WTC11 (cell line): ENCODE data around the gene SEMA4C. TPM values are rescaled to one million over a fixed set of nuclear protein-coding genes. Genes with fewer than 3 reads are reported as not detected.

Source experiments
- ATAC-seq: fragments of 200-7000 bp; cut with Tn5 transposase; 2 replicates; pipeline ENCODE4 v1.10.0; 2021; ENCODE audit warnings: mild to moderate bottlenecking, moderate library complexity
- CTCF ChIA-PET: fragments of 300-600 bp; sonication (Branson Sonifier 250); formaldehyde crosslinking; loops from one replicate; lab custom pipeline; 2021; ENCODE audit warnings: antibody characterized with exemption; lab: Charles Lee
- POLR2A ChIA-PET: fragments of 350-600 bp; sonication (Branson Sonifier 250); formaldehyde crosslinking; loops from one replicate; lab custom pipeline; 2021; ENCODE audit warnings: antibody characterized with exemption; lab: Charles Lee
- DNase-seq: peaks from one replicate; pipeline ENCODE4 v3.0.0; 2021; ENCODE audit warnings: low spot score
- H3K27ac Mint-ChIP-seq: 2 replicates; pipeline ENCODE4 v1.8.0; 2021; ENCODE audit warnings: mixed read lengths
- H3K27me3 Mint-ChIP-seq: 2 replicates; pipeline ENCODE4 v1.8.0; 2021; ENCODE audit warnings: low read depth, mild to moderate bottlenecking, moderate library complexity, mixed read lengths
- H3K36me3 Mint-ChIP-seq: 2 replicates; pipeline ENCODE4 v1.8.0; 2021; ENCODE audit warnings: mixed read lengths
- H3K4me1 Mint-ChIP-seq: 2 replicates; pipeline ENCODE4 v1.8.0; 2022; ENCODE audit warnings: mixed read lengths
- H3K4me3 Mint-ChIP-seq: 2 replicates; pipeline ENCODE4 v1.8.0; 2021; ENCODE audit warnings: mild to moderate bottlenecking, moderate library complexity, mixed read lengths
- H3K9me3 Mint-ChIP-seq: 2 replicates; pipeline ENCODE4 v1.8.0; 2021; ENCODE audit warnings: mixed read lengths
- ATF6 ChIP-seq: sonication (generic); formaldehyde crosslinking; IDR thresholded peaks from 2 replicates; pipeline ENCODE4 v1.8.1; 2023; ENCODE audit warnings: mild to moderate bottlenecking, missing genetic modification reagents
- CREB1 ChIP-seq: sonication (generic); formaldehyde crosslinking; IDR thresholded peaks from 2 replicates; pipeline ENCODE4 v1.8.0; 2023; ENCODE audit warnings: mild to moderate bottlenecking, missing genetic modification reagents
- CTCF ChIP-seq: fragments of 200-600 bp; IDR thresholded peaks from 2 replicates; pipeline ENCODE4 v1.8.0; 2022; ENCODE audit warnings: antibody characterized with exemption
- E2F4 ChIP-seq: sonication (generic); formaldehyde crosslinking; IDR thresholded peaks from 2 replicates; pipeline ENCODE4 v1.8.1; 2022; ENCODE audit warnings: low read depth, mild to moderate bottlenecking, moderate library complexity, missing genetic modification reagents, borderline replicate concordance
- E2F5 ChIP-seq: sonication (generic); formaldehyde crosslinking; IDR thresholded peaks from 2 replicates; pipeline ENCODE4 v1.8.1; 2022; ENCODE audit warnings: mild to moderate bottlenecking, moderate library complexity, missing genetic modification reagents
- EMX1 ChIP-seq: fragments of 250-450 bp; sonication (Bioruptor Pico); IDR thresholded peaks from 2 replicates; pipeline ENCODE4 v1.8.0; 2021; ENCODE audit warnings: mild to moderate bottlenecking
- FOXJ3 ChIP-seq: sonication (generic); formaldehyde crosslinking; IDR thresholded peaks from 2 replicates; pipeline ENCODE4 v1.9.0; 2021; ENCODE audit warnings: missing genetic modification reagents, mild to moderate bottlenecking, borderline replicate concordance
- FOXP1 ChIP-seq: sonication (generic); formaldehyde crosslinking; IDR thresholded peaks from 2 replicates; pipeline ENCODE4 v1.8.0; 2022; ENCODE audit warnings: missing genetic modification reagents, mild to moderate bottlenecking, moderate library complexity, borderline replicate concordance
- GTF2I ChIP-seq: fragments of 250-450 bp; sonication (Bioruptor Pico); conservative IDR thresholded peaks from 2 replicates; pipeline ENCODE4 v1.4.0; 2021; ENCODE audit warnings: mild to moderate bottlenecking
- IRF1 ChIP-seq: sonication (generic); formaldehyde crosslinking; IDR thresholded peaks from 2 replicates; pipeline ENCODE4 v1.8.0; 2023; ENCODE audit warnings: missing genetic modification reagents
- MAX ChIP-seq: sonication (generic); formaldehyde crosslinking; IDR thresholded peaks from 2 replicates; pipeline ENCODE4 v1.8.0; 2022; ENCODE audit warnings: mild to moderate bottlenecking, missing genetic modification reagents
- MXD4 ChIP-seq: fragments of 250-450 bp; sonication (Bioruptor Pico); IDR thresholded peaks from 2 replicates; pipeline ENCODE4 v1.8.0; 2021; ENCODE audit warnings: mild to moderate bottlenecking, moderate library complexity, borderline replicate concordance
- NFE2L1 ChIP-seq: sonication (generic); formaldehyde crosslinking; IDR thresholded peaks from 2 replicates; pipeline ENCODE4 v1.8.1; 2023; ENCODE audit warnings: missing genetic modification reagents
- NFYB ChIP-seq: sonication (generic); formaldehyde crosslinking; conservative IDR thresholded peaks from 2 replicates; pipeline ENCODE4 v1.8.0; 2022; ENCODE audit warnings: low read depth, missing genetic modification reagents
- NR1H2 ChIP-seq: sonication (generic); formaldehyde crosslinking; IDR thresholded peaks from 2 replicates; pipeline ENCODE4 v1.9.0; 2021; ENCODE audit warnings: mild to moderate bottlenecking, moderate library complexity, missing genetic modification reagents
- OVOL2 ChIP-seq: fragments of 250-450 bp; sonication (Bioruptor Pico); IDR thresholded peaks from 2 replicates; pipeline ENCODE4 v1.9.0; 2021; ENCODE audit warnings: mild to moderate bottlenecking, borderline replicate concordance
- PREB ChIP-seq: sonication (generic); formaldehyde crosslinking; IDR thresholded peaks from 2 replicates; pipeline ENCODE4 v1.8.1; 2022; ENCODE audit warnings: mild to moderate bottlenecking, missing genetic modification reagents, moderate library complexity, borderline replicate concordance
- RELA ChIP-seq: sonication (generic); formaldehyde crosslinking; IDR thresholded peaks from 2 replicates; pipeline ENCODE4 v1.8.1; 2022; ENCODE audit warnings: missing genetic modification reagents, mild to moderate bottlenecking, borderline replicate concordance
- SP1 ChIP-seq: sonication (generic); formaldehyde crosslinking; conservative IDR thresholded peaks from 2 replicates; pipeline ENCODE4 v1.8.1; 2022; ENCODE audit warnings: missing genetic modification reagents
- STAT6 ChIP-seq: sonication (generic); formaldehyde crosslinking; conservative IDR thresholded peaks from 2 replicates; pipeline ENCODE4 v1.8.1; 2023; ENCODE audit warnings: mild to moderate bottlenecking, low read depth, missing genetic modification reagents, moderate library complexity
- TEAD1 ChIP-seq: sonication (generic); formaldehyde crosslinking; IDR thresholded peaks from 2 replicates; pipeline ENCODE4 v1.8.0; 2022; ENCODE audit warnings: mild to moderate bottlenecking, missing genetic modification reagents
- USF2 ChIP-seq: sonication (generic); formaldehyde crosslinking; IDR thresholded peaks from 2 replicates; pipeline ENCODE4 v1.8.1; 2023; ENCODE audit warnings: mild to moderate bottlenecking, missing genetic modification reagents, moderate library complexity
- ZNF121 ChIP-seq: sonication (generic); formaldehyde crosslinking; IDR thresholded peaks from 2 replicates; pipeline ENCODE4 v1.8.0; 2023; ENCODE audit warnings: missing genetic modification reagents
- ZNF396 ChIP-seq: fragments of 250-450 bp; sonication (Bioruptor Pico); IDR thresholded peaks from 2 replicates; pipeline ENCODE4 v1.8.0; 2021; ENCODE audit warnings: mild to moderate bottlenecking, moderate library complexity, borderline replicate concordance
- ZNF423 ChIP-seq: fragments of 250-450 bp; sonication (Bioruptor Pico); IDR thresholded peaks from 2 replicates; pipeline ENCODE4 v2.1.2; 2022; ENCODE audit warnings: mild to moderate bottlenecking, moderate library complexity
- total RNA-seq: library from RNA; stranded (reverse); gene quantifications from 3 replicates; pipeline ENCODE4 v1.2.3, GENCODE V29; 2021

Gene SEMA4C
- total RNA-seq, 1 experiment from 2014 or later = 81.6 TPM

- Mint-ChIP-seq H3K4me1 (peaks cover 47% of the 10 kb centered on the region), H3K9me3 (no peaks in the 10 kb centered on the region), H3K27ac (peak within 1 kb of the TSS; percentile 59), H3K27me3 (0 out of 2 replicates have a peak, but pooled peaks cover 2% of the 10 kb centered on the region), H3K4me3 (peak within 1 kb of the TSS; percentile 83), H3K36me3 (peaks cover 14% of the 10 kb centered on the region)
- DNase-seq (peak; percentile 99), ATAC-seq (peak; percentile 94)
- ChIA-PET POLR2A (interaction anchor here (0.6 to 1.5 kb wide), 4 partner anchors 17 to 53 kb away, joined by 3 to 4 read pairs (median 3); no protein-coding TSS in a partner anchor), CTCF (interaction anchor here (0.6 to 4.2 kb wide), 22 partner anchors 13 to 268 kb away, joined by 3 to 22 read pairs (median 4); partner anchors contain the start of genes ANKRD23, ANKRD39 and CNNM4)
- TF ChIP-seq OVOL2 (CRISPR knock-in tag) = no peak
- TF ChIP-seq SP1 = peak; percentile 83
- TF ChIP-seq GTF2I (CRISPR knock-in tag) = no peak
- TF ChIP-seq MAX (CRISPR knock-in tag) = no peak
- TF ChIP-seq USF2 = no peak
- TF ChIP-seq E2F4 = peak; percentile 86
- TF ChIP-seq FOXP1 (CRISPR knock-in tag) = peak; percentile 89
- TF ChIP-seq RELA (CRISPR knock-in tag) = no peak
- TF ChIP-seq ZNF423 (CRISPR knock-in tag) = no peak
- no peak for TF ChIP-seq PREB
- TF ChIP-seq EMX1 = no peak
- TF ChIP-seq ZNF396 (CRISPR knock-in tag) = no peak
- 0 out of 2 replicates have a peak, but pooled peaks have one; percentile 28 for TF ChIP-seq IRF1 (CRISPR knock-in tag)
- peak; percentile 36; the same call in 1 of the 2 replicates for TF ChIP-seq CTCF
- no peak for TF ChIP-seq ZNF121 (CRISPR knock-in tag)
- no peak for TF ChIP-seq ATF6 (CRISPR knock-in tag)
- TF ChIP-seq E2F5 (CRISPR knock-in tag) = 0 out of 2 replicates have a peak, but pooled peaks have one; percentile 39
- TF ChIP-seq NFYB (CRISPR knock-in tag) = peak; percentile 91
- TF ChIP-seq STAT6 = 0 out of 2 replicates have a peak, but pooled peaks have one; percentile 14
- no peak for TF ChIP-seq MXD4 (CRISPR knock-in tag)
- no peak for TF ChIP-seq TEAD1 (CRISPR knock-in tag)
- no peak for TF ChIP-seq CREB1 (CRISPR knock-in tag)
- TF ChIP-seq NFE2L1 = 0 out of 2 replicates have a peak, but pooled peaks have one; percentile 48
- TF ChIP-seq FOXJ3 = no peak
- TF ChIP-seq NR1H2 (CRISPR knock-in tag) = no peak
Measured at GRCh38 chr2:96816127-96816835, 53.6 kb downstream of the SEMA4C start, which contains the start of gene CNNM3. Gene CNNM3, plus strand, starts transcription at chr2:96816268. Its CDS starts 10 bp downstream, at chr2:96816278.
